Fibroblast of skin of right quadriceps (primary cell): ENCODE measurements around the gene DHX30.
A peak's percentile ranks its signal among the peaks of the same experiment; 100 is the strongest.
"Not testable (repeated sequence)": the region's sequence is repeated elsewhere in the genome, so short reads cannot be mapped to it uniquely, and the experiment has no call there.

Experiments
- DNase-seq: peaks from one replicate; pipeline ENCODE4 v3.0.0-alpha.2; 2013

DHX30 gene

GRCh38 chr3:47802734-47803479, at the start of gene DHX30:
Gene DHX30 (plus strand): TSS chr3:47803138. CDS start chr3:47810684, 7,546 bp downstream.
- peak; percentile 81 for DNase-seq

- DNase-seq = no peak
Observed at GRCh38 chr3:47758261-47759025, 44.5 kb upstream of the DHX30 start.

GRCh38 chr3:47760207-47760606, 42.7 kb upstream of the DHX30 start:
- not testable (repeated sequence) for DNase-seq

GRCh38 chr3:47761046-47761445, 41.9 kb upstream of the DHX30 start:
- DNase-seq = no peak

- no peak for DNase-seq
Observed at GRCh38 chr3:47762233-47762632, 40.7 kb upstream of the DHX30 start.

GRCh38 chr3:47766186-47766585, 36.8 kb upstream of the DHX30 start:
- DNase-seq = no peak

- DNase-seq = no peak
Observed at GRCh38 chr3:47772047-47772446, 30.9 kb upstream of the DHX30 start.

- no peak for DNase-seq
Observed at GRCh38 chr3:47772788-47773187, 30.1 kb upstream of the DHX30 start.

GRCh38 chr3:47778746-47779145, 24.2 kb upstream of the DHX30 start:
- DNase-seq = no peak

GRCh38 chr3:47780741-47781684, 21.9 kb upstream of the DHX30 start:
- DNase-seq = peak; percentile 33

GRCh38 chr3:47781685-47782445, 21.1 kb upstream of the DHX30 start, which contains the start of gene SMARCC1:
Gene SMARCC1 (minus strand): TSS chr3:47781893. CDS start chr3:47781797, 96 bp downstream.
- DNase-seq = peak; percentile 97

- no peak for DNase-seq
Observed at GRCh38 chr3:47782446-47783308, 20.3 kb upstream of the DHX30 start.

GRCh38 chr3:47783673-47784072, 19.3 kb upstream of the DHX30 start:
- no peak for DNase-seq

GRCh38 chr3:47791193-47791855, 11.6 kb upstream of the DHX30 start:
- no peak for DNase-seq

GRCh38 chr3:47792699-47793098, 10.2 kb upstream of the DHX30 start:
- DNase-seq = no peak

- DNase-seq = no peak
Observed at GRCh38 chr3:47794544-47794943, 8.4 kb upstream of the DHX30 start.

GRCh38 chr3:47799733-47800132, 3.2 kb upstream of the DHX30 start:
- DNase-seq = no peak

GRCh38 chr3:47803480-47804025, 615 bp downstream of the DHX30 start:
- DNase-seq = peak; percentile 8

- DNase-seq = no peak
Observed at GRCh38 chr3:47804577-47804976, 1.6 kb downstream of the DHX30 start.

- no peak for DNase-seq
Observed at GRCh38 chr3:47813551-47814177, 10.7 kb downstream of the DHX30 start.
